NCI-H2227 (cell line): Measurements from ENCODE around the gene AADACL4.
"Not testable (repeated sequence)": the region's sequence is repeated elsewhere in the genome, so short reads cannot be mapped to it uniquely, and the experiment has no call there.

Source experiments
- DNase-seq: peaks from one replicate; lab custom pipeline; 2025; ENCODE audit not compliant: unreplicated experiment; lab: John Stamatoyannopoulos, UW

Gene AADACL4

GRCh38 chr1:12657885-12658512 lies 14.1 kb downstream of the AADACL4 start:
- not testable (repeated sequence) for DNase-seq

- DNase-seq, result peak; percentile 90
Measured at GRCh38 chr1:12658531-12659453, 14.9 kb downstream of the AADACL4 start.

DNA sequence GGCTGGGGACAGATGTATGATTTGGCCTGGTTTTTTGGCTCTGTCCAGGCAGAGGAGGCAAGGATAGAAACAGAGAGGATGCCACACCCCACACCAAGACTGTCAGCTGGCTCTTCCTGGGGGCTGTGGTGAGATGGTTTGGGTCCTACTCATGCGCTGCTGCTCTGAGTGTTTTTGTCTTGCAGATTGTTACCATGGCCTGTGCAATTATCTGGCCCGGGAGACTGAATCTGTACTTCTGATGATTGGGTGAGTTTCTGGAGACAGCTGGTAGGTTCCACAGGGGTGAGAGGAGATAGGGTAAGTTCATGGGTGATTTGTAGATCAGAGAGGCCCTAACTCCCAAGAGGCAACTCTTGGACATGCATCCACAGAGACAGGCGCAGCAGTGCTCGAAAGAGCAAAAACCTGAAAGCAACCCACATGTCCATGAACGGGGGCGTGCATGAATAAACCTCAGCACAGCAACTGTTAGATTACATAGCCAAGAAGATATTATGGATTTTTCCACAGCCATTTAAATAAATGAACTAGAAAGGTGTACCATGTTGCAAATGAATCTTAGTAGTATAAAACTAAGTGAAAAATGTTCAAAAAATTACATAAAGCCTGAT lies 17.8 kb downstream of the AADACL4 start:
- no peak for DNase-seq

DNA sequence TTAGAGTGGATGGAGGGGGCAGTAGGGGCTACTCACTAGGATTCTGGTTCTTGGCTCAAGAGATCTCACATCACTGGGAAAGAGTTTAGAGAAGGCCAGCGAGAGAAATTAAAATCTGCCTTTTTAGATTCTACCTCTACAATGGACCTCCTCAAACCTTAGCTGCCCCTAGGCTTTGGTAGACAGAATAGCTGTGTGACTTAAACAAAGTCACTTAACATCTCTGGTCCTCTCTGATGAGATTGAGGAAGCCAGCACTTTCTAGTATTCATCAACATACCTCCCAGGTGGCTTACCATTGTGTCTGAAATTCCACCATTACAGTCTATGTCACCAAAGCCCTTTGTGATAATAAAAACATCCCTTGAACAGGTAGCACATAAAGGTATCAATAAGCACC lies 18.7 kb downstream of the AADACL4 start:
- DNase-seq, result no peak

GRCh38 chr1:12665511-12665910 lies 21.6 kb downstream of the AADACL4 start:
- DNase-seq, result no peak

- DNase-seq, result no peak
Measured at GRCh38 chr1:12666141-12666735, 22.4 kb downstream of the AADACL4 start.

DNA sequence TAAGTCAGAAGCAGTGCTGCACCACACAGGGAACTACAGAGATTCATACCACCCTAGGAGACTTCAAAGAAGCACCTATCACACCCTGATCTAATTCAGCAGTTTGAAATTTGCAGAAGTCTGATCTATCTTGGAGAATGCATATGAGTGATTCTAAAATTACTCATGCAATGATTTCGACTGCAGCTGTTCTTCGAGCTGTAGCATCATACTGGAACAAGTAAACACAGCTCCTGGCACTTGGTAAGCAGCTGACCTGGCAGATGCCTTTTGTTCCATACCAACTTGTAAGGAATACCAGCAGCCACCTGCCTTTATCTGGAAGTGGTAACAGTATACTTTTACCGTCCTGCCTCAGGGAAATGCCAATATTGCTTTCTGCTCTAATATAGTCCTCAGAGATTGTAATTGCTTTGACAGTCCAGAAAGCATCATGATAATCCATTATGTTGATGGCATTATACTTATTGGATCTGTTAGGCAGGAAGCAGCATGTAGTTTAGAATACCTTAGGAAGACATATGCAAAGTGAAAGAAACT lies 25.7 kb downstream of the AADACL4 start:
- DNase-seq, result no peak

DNA sequence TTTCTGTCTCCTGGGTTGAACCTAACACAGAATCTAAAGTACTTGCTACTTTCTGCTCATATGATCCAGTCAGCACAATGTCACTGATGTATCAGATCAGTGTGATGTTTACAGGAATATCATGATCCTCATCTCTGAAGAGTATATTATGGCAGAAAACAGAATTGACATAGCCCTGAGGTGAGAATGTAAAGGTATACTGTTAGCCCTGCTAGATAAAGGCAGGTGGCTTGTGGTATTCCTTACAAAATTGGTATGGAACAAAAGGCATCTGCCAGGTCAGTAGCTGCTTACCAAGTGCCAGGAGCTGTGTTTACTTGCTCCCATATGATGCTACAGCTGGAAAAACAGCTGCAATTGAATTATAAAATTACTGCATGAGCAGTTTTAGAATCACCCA lies 30.5 kb downstream of the AADACL4 start:
- no peak for DNase-seq

GRCh38 chr1:12676122-12676521 lies 32.2 kb downstream of the AADACL4 start:
- not testable (repeated sequence) for DNase-seq

- no peak for DNase-seq
Measured at GRCh38 chr1:12677565-12677964, 33.7 kb downstream of the AADACL4 start.

DNA sequence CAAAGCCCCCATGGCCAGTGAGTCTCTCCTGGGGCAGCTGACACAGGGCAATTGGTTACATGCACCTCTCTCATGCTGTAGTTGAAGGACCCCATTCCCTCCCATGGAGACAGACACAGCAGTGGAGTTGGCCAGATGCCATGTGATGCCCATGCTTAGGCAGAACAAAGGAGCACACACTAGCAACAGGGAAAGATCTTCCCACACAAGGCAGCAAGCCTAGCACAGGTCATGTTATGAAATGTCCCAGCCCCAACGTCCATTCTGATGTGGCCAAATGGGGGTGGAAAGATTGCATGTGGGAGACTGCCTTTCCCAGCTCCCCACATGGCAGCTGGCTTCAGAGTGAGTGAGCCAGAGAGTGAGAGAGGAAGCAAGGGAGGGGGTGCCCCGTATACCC lies 34.5 kb downstream of the AADACL4 start:
- DNase-seq, result no peak

DNA sequence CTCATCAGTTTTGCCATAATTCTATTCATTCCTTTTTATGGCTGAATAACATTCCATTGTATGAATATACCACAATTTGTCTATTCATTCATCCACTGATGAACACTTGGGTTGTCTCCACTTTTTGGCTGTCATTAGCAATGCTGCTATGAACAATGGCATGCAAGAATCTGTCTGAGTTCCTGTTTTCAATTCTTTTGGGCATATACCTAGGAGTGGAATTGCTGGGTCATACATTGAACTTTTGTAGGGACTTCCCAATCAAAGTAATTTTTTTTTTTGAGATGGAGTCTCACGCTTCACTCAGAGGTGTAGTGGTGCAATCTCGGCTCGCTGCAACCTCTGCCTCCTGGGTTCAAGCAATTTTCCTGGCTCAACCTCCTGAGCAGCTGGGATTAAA lies 34.9 kb downstream of the AADACL4 start:
- DNase-seq, result no peak

DNA sequence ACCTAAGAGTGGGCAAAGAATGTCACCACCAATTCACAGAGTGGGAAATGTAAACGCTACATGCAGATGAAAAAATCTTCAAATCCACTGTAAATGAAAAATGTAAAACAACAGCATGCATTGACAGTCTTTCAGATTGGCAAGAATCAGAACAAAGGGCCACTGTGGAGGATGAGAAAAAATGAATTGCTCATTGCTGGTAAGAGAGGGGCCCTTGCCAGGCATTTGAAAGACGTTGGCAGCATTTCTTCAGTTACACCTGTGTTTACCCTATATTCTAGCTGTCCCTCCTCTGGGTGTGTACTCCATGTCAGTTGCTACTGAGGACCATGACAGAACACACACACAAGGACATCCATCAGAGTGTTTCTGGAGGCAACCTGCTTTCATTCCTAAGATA lies 46.3 kb downstream of the AADACL4 start:
- DNase-seq, result no peak

DNA sequence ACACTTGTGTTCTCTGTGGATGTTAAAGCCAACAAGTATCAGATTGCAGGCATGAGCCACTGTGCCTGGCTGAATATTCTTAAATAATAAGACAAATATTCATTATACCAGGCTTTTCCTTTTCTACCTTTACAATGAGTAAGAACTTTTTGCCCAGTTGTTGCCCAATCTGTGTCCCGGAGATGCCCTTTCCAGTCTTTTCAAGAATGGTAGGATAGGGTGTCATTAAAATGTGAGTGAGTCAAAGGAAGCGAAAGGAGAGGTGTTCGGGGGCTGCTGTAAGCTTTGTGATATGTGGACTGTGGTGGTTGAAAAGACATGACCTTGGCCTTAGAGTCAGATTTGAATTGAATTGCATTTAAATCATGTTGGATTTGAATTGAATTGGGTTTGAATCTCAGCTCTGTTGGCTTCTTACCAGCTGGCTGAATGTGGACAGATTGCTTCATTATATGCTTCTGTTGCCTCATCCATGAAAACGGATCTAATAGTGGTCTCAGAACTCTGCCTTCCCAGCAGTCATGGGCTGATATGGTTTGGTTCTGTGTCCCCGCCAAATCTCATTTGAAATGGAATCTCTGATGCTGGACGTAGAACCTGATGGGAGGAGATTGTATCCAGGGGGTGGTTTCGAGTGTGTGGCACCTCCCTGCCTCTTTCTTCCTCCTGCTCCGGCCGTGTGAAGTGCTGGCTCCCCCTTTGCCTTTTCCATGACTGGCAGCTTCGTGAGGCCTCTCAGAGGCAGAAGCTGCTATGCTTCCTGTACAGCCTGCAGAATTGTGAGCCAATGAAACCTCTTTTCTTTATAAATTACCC lies 49.3 kb downstream of the AADACL4 start:
- DNase-seq, result no peak

DNA sequence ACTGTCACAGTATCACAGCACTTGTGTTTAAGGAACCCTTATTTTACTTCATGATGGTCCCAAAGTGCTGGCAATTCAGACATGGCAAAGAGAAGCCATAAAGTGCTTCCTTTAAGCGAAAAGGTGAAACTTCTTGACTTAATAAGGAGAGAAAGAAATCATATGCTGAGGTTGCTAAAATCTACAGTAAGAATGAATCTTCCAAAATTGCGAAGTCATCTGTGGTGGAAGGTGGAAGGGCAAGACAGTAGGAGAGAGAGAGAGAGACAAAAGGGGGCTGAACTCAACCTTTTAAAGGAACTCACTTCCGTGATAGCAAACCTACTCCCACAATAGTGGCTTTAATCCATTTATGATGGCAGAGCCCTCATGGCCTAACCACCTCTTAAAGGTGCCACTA lies 52.8 kb downstream of the AADACL4 start:
- no peak for DNase-seq

DNA sequence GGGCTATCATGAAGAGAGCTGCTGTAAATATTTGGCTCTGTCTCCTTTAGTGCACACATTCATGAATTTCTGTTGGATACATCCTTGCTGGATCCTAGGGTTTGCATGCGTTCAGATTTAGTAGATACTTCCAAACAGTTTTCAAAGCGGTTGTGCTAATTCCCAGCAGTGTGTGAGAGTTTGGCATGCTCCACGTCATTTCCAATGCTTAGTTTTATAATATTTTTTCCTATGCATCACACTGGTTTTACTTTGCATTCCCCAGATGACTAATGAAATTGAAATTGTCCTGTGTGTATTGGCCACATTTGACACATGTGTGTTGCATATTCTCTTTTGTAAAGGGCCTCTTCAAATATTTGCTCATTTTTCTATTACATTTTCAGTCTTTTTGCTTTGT lies 53.5 kb downstream of the AADACL4 start:
- no peak for DNase-seq

DNA sequence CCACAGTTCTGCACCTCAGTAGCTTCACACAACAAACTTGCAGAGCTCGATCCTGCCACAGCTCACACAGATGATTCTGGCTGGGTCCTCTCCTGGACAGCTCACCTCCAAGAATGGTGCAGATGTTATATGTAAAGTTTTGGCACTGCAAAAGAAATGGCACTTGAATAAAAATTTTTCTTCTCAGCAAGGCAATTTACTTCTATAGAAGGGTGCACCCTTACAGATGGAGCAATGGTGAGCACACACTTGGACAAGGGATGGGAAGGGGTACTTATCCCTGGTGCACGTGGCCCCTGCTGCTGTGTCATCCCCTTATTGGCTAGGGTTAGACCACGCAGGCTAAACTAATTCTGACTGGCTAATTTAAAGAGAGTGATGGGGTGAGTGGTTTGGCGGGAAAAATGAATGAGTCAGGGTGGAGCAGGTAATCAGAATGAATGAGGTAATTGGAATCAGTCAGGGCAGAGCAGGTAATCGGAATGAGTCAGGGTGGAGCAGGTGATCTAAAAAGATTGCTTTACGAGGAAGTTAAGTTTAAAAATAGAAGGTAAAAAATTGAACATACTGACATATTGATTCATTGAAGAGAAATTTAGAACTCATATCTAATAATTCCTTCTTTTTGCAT lies 60.1 kb downstream of the AADACL4 start:
- DNase-seq, result no peak

DNA sequence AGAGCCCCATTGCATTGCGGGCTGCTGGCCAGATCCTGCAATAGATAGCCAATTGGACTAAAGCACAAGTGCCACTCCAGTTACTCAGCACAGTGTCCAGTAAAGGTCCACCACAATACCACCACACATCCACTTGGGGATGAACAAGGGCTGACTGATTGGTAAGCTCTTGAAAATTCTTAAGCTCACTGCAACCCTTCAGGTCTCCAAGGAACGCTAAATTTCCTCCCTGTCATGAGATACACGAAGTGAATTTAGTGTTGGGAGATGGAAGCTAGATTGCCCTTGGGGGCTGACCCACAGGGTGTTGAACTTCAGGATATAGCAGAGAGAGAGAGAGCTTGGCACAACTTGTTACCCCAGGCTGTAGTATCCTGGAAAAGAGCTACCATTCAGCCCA lies 62.2 kb downstream of the AADACL4 start:
- no peak for DNase-seq

DNA sequence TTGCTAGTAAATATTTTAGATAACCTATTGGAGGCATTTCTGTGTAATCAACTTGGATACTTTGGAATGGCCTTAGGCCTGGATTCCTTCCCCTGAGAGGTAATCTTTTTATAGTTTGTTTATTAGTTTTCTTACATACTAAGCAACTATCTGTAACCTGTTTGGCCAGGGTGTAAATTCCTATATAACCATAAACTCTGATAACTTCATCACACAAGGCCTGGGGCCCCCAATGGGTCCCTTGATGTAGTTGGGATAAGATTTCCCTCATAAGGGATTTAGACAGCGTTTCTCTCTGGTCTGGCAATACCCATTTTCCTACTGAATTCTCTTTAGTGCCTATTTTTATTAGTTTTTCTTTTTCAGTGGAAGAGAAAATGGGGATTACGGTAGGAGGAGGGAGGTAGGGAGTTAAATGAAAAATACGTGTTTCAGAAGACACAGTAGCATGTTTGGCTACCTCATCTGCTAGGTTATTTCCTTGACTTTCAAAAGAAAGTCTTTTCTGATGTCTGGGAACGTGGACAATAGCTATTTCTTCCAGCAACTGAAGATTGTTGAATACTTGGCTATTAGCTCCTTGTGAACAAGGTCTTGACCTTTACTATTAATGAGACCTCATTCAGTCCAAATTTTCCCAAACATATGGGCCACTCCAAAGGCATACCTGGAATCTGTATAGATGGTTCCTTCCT lies 64.7 kb downstream of the AADACL4 start:
- DNase-seq, result no peak
